Endothelial cell (in vitro differentiated cells): Measurements from ENCODE around the gene RIPK4. TPM values are rescaled to one million over a fixed set of nuclear protein-coding genes. Genes with fewer than 3 reads are reported as not detected.

Source experiments
- DNase-seq: peaks from one replicate; pipeline ENCODE4 v3.0.0; 2021; ENCODE audit warnings: low spot score
- H3K27ac Mint-ChIP-seq: one replicate; pipeline ENCODE4 v1.8.0; 2021; ENCODE audit warnings: mixed read lengths, inconsistent platforms; ENCODE audit not compliant: unreplicated experiment
- H3K27me3 Mint-ChIP-seq: one replicate; pipeline ENCODE4 v1.8.0; 2021; ENCODE audit warnings: mild to moderate bottlenecking, moderate library complexity, mixed read lengths, inconsistent platforms; ENCODE audit not compliant: unreplicated experiment
- H3K36me3 Mint-ChIP-seq: one replicate; pipeline ENCODE4 v1.8.0; 2021; ENCODE audit warnings: mild to moderate bottlenecking, low read depth, mixed read lengths, inconsistent platforms; ENCODE audit not compliant: unreplicated experiment
- H3K4me1 Mint-ChIP-seq: one replicate; pipeline ENCODE4 v1.8.0; 2021; ENCODE audit warnings: mild to moderate bottlenecking, mixed read lengths, inconsistent platforms; ENCODE audit not compliant: unreplicated experiment
- H3K4me3 Mint-ChIP-seq: one replicate; pipeline ENCODE4 v1.8.0; 2021; ENCODE audit warnings: mild to moderate bottlenecking, mixed read lengths, inconsistent platforms; ENCODE audit not compliant: unreplicated experiment
- H3K9me3 Mint-ChIP-seq: one replicate; pipeline ENCODE4 v1.8.0; 2021; ENCODE audit warnings: mixed read lengths, inconsistent platforms; ENCODE audit not compliant: unreplicated experiment
- total RNA-seq: library from RNA; stranded (reverse); fragmentation: NEBNext Ultra II Directional; extraction: Animal tissue kit (Norgen Biotek cat#: 25700); gene quantifications from one replicate; pipeline ENCODE4 v1.2.1, GENCODE V29; 2021; ENCODE audit not compliant: unreplicated experiment
- TF ChIP-seq, protein P1 (sequence below): fragments of 200-600 bp; sonication (generic); IDR thresholded peaks from one replicate; pipeline ENCODE4 v1.5.0; 2021; ENCODE audit warnings: antibody characterized with exemption; ENCODE audit not compliant: unreplicated experiment

Gene RIPK4
- total RNA-seq, 1 donor from 2014 or later = 9.6 TPM

GRCh38 chr21:41810597-41810932 is 43.7 kb upstream of the RIPK4 start:
- H3K36me3 Mint-ChIP-seq = peaks cover 14% of the 10 kb centered on the region
- no peaks in the 10 kb centered on the region for H3K9me3 Mint-ChIP-seq
- H3K4me3 Mint-ChIP-seq = no peak overlapping the region
- H3K27ac Mint-ChIP-seq = no peak overlapping the region
- no peaks in the 10 kb centered on the region for H3K4me1 Mint-ChIP-seq
- H3K27me3 Mint-ChIP-seq = peaks cover 5% of the 10 kb centered on the region
- no peak for DNase-seq
- TF ChIP-seq, protein P1, sequence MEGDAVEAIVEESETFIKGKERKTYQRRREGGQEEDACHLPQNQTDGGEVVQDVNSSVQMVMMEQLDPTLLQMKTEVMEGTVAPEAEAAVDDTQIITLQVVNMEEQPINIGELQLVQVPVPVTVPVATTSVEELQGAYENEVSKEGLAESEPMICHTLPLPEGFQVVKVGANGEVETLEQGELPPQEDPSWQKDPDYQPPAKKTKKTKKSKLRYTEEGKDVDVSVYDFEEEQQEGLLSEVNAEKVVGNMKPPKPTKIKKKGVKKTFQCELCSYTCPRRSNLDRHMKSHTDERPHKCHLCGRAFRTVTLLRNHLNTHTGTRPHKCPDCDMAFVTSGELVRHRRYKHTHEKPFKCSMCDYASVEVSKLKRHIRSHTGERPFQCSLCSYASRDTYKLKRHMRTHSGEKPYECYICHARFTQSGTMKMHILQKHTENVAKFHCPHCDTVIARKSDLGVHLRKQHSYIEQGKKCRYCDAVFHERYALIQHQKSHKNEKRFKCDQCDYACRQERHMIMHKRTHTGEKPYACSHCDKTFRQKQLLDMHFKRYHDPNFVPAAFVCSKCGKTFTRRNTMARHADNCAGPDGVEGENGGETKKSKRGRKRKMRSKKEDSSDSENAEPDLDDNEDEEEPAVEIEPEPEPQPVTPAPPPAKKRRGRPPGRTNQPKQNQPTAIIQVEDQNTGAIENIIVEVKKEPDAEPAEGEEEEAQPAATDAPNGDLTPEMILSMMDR = no peak

DNA sequence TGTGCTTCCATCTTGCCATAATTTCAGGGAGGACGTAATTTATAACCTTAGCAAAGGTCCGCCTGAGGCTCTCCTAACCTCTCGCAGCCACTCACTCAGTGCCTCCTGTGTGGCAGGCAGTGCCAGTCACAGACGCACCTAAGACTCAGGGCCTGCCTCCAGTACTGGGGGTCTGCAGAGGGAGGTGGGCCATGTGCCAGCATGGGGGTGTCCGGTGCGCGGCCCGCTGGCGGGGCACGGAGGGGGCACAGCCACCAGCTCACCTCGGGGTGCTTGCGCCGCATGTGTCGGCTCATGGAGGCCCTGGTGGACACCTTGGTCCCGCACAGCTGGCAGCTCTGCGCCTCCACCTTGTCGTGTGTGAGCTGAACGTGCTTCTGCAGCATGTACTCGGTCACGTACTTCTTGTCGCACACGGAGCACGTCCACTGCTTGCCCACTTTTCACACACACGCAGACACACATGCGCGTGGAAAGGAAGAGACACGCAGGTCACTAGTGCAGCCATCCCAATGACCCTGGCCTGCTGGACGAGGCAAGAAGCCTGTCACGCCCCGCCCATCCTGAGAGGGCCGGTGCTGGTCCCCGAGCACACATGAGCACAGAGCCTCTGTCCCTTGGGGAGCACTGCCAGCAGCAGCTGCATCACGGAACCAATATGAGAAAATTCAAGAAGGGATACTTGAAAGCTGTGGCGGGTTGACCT is 43.2 kb upstream of the RIPK4 start:
- Mint-ChIP-seq H3K27ac (no peak overlapping the region), H3K36me3 (peaks cover 14% of the 10 kb centered on the region), H3K4me1 (no peaks in the 10 kb centered on the region)

DNA sequence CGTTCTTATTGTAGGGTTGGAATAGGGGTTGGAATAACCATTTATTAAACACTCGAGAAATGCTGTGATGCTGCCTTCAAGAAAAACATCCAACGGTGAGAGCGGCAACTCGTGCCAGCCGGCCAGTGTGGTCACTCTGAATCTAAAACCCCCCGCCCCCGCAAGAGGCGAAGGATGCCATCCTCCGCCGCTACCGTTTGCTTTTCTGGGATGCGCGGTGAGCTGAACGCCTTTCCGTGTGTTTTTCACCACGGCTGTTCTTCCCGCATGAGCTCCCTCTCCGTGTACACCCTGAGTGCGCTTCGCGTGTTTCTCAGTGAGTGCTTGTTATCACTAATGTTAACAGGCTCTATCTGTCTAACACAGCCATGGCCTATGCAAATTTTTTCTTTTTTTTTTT is 42.0 kb upstream of the RIPK4 start:
- Mint-ChIP-seq H3K27me3 (peaks cover 5% of the 10 kb centered on the region), H3K9me3 (no peaks in the 10 kb centered on the region), H3K4me1 (no peaks in the 10 kb centered on the region), H3K36me3 (peaks cover 14% of the 10 kb centered on the region), H3K4me3 (no peak overlapping the region), H3K27ac (no peak overlapping the region)
- no peak for DNase-seq
- TF ChIP-seq, protein P1 = no peak

More for the DNA sequence above, 43.2 kb upstream of the RIPK4 start:
- H3K4me3 Mint-ChIP-seq = no peak overlapping the region
- TF ChIP-seq, protein P1 = no peak
- no peak for DNase-seq
- peaks cover 5% of the 10 kb centered on the region for H3K27me3 Mint-ChIP-seq
- no peaks in the 10 kb centered on the region for H3K9me3 Mint-ChIP-seq

DNA sequence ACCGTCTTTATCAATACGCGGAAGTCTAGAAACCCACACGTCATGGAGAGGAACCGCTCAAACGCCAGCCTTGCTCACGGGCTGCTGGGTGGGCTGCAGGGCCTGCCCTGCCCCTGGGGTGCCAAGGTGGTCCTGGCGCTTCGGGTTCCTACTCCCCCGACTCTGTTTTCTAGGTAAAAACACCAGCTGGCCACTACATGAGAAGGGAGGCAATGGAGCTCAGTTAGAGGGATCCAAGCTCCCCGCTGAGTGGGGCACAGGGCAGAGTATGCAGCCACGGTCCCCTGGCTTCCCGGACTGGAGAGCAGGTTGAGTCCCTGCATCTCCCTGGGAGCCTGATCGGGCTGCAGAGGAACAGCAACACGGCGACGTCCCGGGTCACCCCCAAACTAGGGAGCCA is 41.2 kb upstream of the RIPK4 start:
- Mint-ChIP-seq H3K27ac (no peak overlapping the region), H3K36me3 (peaks cover 14% of the 10 kb centered on the region), H3K9me3 (no peaks in the 10 kb centered on the region), H3K27me3 (peaks cover 5% of the 10 kb centered on the region), H3K4me3 (no peak overlapping the region), H3K4me1 (no peaks in the 10 kb centered on the region)
- no peak for DNase-seq
- TF ChIP-seq, protein P1 = no peak

- DNase-seq = no peak
- Mint-ChIP-seq H3K27ac (no peak overlapping the region), H3K4me3 (no peak overlapping the region), H3K9me3 (no peaks in the 10 kb centered on the region), H3K27me3 (peaks cover 5% of the 10 kb centered on the region), H3K4me1 (no peaks in the 10 kb centered on the region), H3K36me3 (peaks cover 14% of the 10 kb centered on the region)
- TF ChIP-seq, protein P1 = no peak
Measured at GRCh38 chr21:41806773-41807172, 39.9 kb upstream of the RIPK4 start.
